Measurements from ENCODE around the gene PDSS1.

The PDSS1 gene

GRCh38 chr10:26735435-26735834 lies 37.9 kb downstream of the PDSS1 start:
- H3K36me3 ChIP-seq (replicated peaks), result peaks cover 88% of the 10 kb centered on the region
- H3K4me1 ChIP-seq, result no peaks in the 10 kb centered on the region
- in situ Hi-C loops (cut with MboI; ENCODE audit: low sequenced_read_pairs), result loop anchor here (25.0 kb wide), 1 partner anchor 352 kb away; no protein-coding TSS in a partner anchor

GRCh38 chr10:26737730-26738129 lies 40.2 kb downstream of the PDSS1 start:
- Histone ChIP-seq H3K36me3 (replicated peaks) (peaks cover 88% of the 10 kb centered on the region), H3K4me1 (no peaks in the 10 kb centered on the region), H3K9me3 (no peaks in the 10 kb centered on the region), H3K27me3 (ENCODE audit: low read depth) (no peaks in the 10 kb centered on the region), H3K4me3 (no peak overlapping the region)
- DNase-seq (ENCODE audit: low spot score in 2 of 2), result no peak
- in situ Hi-C loops (cut with MboI; ENCODE audit: low sequenced_read_pairs), result loop anchor here (25.0 kb wide), 1 partner anchor 350 kb away; no protein-coding TSS in a partner anchor

More at GRCh38 chr10:26735435-26735834, 37.9 kb downstream of the PDSS1 start:
- Histone ChIP-seq H3K4me3 (no peak overlapping the region), H3K9me3 (no peaks in the 10 kb centered on the region), H3K27me3 (ENCODE audit: low read depth) (no peaks in the 10 kb centered on the region)
- DNase-seq (ENCODE audit: low spot score in 2 of 2), result no peak

GRCh38 chr10:26738301-26738911 lies 40.9 kb downstream of the PDSS1 start:
- no peak for DNase-seq (ENCODE audit: low spot score in 2 of 2)
- peaks cover 4% of the 10 kb centered on the region for H3K4me1 ChIP-seq
- in situ Hi-C loops (cut with MboI; ENCODE audit: low sequenced_read_pairs), result loop anchor here (25.0 kb wide), 1 partner anchor 349 kb away; no protein-coding TSS in a partner anchor
- no peak overlapping the region for H3K4me3 ChIP-seq
- H3K36me3 ChIP-seq (replicated peaks), result peaks cover 93% of the 10 kb centered on the region
- no peaks in the 10 kb centered on the region for H3K27me3 ChIP-seq (ENCODE audit: low read depth)
- H3K9me3 ChIP-seq, result no peaks in the 10 kb centered on the region

DNA sequence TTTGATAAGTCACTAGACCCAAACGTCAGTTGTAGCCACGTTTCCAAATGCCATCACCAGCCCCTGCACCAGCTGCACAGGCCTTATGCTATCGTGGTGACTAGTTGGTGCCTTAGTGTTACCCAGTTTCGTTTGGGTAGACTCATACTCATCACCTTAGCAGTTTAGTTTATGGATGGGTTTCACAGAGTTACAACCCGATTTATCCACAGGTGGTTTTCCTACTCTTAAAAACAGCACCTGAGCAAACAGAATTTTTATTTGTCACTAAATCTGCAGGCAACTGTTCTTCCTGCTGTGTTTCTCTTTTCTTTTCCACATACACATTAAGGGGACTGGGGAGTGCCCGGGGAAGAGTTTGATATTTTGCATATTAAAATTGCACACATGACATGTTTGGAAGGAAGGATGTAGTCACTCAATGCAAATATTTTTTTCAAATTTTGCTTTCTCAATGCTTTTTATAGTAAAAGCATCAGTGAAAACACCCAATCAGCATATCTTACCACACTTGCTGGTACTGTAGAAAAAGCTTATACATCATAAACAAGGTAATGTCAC lies 41.6 kb downstream of the PDSS1 start:
- Histone ChIP-seq H3K4me1 (peaks cover 11% of the 10 kb centered on the region), H3K4me3 (no peak overlapping the region), H3K36me3 (replicated peaks) (peaks cover 93% of the 10 kb centered on the region), H3K9me3 (no peaks in the 10 kb centered on the region), H3K27me3 (ENCODE audit: low read depth) (no peaks in the 10 kb centered on the region)
- no peak for DNase-seq (ENCODE audit: low spot score in 2 of 2)
- in situ Hi-C loops (cut with MboI; ENCODE audit: low sequenced_read_pairs), result loop anchor here (25.0 kb wide), 1 partner anchor 348 kb away; no protein-coding TSS in a partner anchor

DNA sequence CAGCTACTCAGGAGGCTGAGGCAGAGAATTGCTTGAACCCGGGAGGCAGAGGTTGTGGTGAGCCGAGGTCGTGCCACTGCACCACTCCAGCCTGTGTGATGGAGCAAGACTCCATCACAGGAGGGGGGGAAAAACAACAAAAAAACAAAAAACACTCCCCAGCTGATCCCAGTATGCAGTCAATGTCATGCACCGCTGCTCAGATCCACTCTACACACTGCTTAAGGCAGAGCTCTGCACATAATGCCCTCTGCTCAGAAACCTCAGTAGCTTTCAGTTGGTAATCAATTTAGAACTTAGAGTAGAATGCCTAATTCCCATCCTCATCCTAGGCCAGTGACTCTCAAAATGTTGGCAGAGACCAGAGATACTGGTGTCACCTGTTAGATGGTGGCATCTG lies 43.9 kb downstream of the PDSS1 start:
- Histone ChIP-seq H3K9me3 (no peaks in the 10 kb centered on the region), H3K27me3 (ENCODE audit: low read depth) (no peaks in the 10 kb centered on the region), H3K36me3 (replicated peaks) (peaks cover 88% of the 10 kb centered on the region), H3K4me1 (peaks cover 11% of the 10 kb centered on the region), H3K4me3 (no peak overlapping the region)
- no peak for DNase-seq (ENCODE audit: low spot score in 2 of 2)
- in situ Hi-C loops (cut with MboI; ENCODE audit: low sequenced_read_pairs), result loop anchor here (25.0 kb wide), 1 partner anchor 346 kb away; no protein-coding TSS in a partner anchor

DNA sequence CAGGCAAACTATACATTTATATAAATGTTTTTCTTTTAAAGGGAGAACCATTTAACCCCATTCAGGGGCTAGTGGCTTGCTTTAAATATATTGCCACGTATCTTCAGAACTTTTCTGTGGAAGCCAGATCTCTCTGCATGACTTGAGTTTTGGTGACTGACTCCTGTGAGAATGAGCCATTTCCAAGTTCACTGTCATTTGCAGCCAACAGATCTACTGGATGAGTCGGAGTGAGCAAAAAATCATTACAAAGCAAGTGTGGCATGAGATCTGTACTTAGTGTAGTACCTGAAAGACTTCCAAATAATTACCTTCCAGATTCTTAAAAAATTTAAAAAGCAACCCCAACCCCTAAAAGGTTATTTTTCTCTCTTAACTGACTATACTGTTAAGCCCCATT lies 45.6 kb downstream of the PDSS1 start:
- H3K4me1 ChIP-seq, result peaks cover 11% of the 10 kb centered on the region
- peaks cover 86% of the 10 kb centered on the region for H3K36me3 ChIP-seq (replicated peaks)
- no peak for DNase-seq (ENCODE audit: low spot score in 2 of 2)
- in situ Hi-C loops (cut with MboI; ENCODE audit: low sequenced_read_pairs), result loop anchor here (25.0 kb wide), 1 partner anchor 344 kb away; no protein-coding TSS in a partner anchor
- no peaks in the 10 kb centered on the region for H3K27me3 ChIP-seq (ENCODE audit: low read depth)
- no peaks in the 10 kb centered on the region for H3K9me3 ChIP-seq
- no peak overlapping the region for H3K4me3 ChIP-seq

DNA sequence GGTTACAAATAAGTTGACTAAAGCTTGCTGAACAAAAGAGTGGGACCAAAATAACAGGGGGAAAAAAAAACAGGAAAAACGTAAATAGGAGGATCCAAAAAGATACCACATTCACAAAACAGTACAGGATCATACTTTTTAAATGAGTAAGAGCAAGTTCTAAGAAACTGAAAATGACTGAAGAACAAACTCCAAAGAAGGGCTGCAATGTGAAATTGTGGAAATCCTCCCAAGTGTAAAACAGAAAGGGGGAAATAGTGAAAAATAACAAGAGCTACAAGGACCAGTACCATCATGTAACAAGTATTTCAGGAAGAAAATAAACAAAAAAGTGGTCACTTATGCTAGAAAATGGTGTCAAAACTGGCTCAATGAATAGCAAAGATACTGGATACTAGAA lies 46.3 kb downstream of the PDSS1 start:
- in situ Hi-C loops (cut with MboI; ENCODE audit: low sequenced_read_pairs), result loop anchor here (25.0 kb wide), 1 partner anchor 343 kb away; no protein-coding TSS in a partner anchor
- Histone ChIP-seq H3K36me3 (replicated peaks) (peaks cover 83% of the 10 kb centered on the region), H3K4me3 (no peak overlapping the region), H3K9me3 (no peaks in the 10 kb centered on the region), H3K4me1 (peaks cover 17% of the 10 kb centered on the region), H3K27me3 (ENCODE audit: low read depth) (no peaks in the 10 kb centered on the region)
- DNase-seq (ENCODE audit: low spot score in 2 of 2), result no peak

- peaks cover 21% of the 10 kb centered on the region for H3K4me1 ChIP-seq
- no peaks in the 10 kb centered on the region for H3K27me3 ChIP-seq (ENCODE audit: low read depth)
- H3K9me3 ChIP-seq, result no peaks in the 10 kb centered on the region
- in situ Hi-C loops (cut with MboI; ENCODE audit: low sequenced_read_pairs), result loop anchor here (25.0 kb wide), 1 partner anchor 341 kb away; no protein-coding TSS in a partner anchor
- H3K36me3 ChIP-seq (replicated peaks), result peaks cover 76% of the 10 kb centered on the region
- H3K4me3 ChIP-seq, result no peak overlapping the region
- no peak for DNase-seq (ENCODE audit: low spot score in 2 of 2)
These were observed 48.6 kb downstream of the PDSS1 start for GRCh38 chr10:26746061-26746460.

DNA sequence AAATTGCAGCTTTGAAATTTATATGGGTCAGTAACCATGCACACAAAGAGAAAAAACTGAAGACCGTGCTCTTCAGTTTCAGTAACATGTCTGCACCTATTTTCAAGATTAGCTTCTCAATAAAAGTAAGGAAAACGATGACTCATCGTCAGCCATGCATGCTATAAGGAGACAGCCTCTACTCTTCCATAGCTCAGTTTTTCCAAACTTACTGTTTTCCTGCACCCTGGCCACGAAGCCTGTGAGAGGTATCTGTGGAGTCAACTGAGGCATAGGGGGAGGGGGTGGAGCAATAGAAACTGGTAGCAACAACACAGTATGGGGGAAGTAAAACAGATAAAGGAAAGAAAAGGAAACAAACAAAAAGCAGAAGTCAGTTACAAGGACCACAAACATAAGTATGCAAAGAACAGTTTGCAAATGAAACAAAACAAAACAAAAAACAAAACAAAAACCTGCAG lies 58.0 kb downstream of the PDSS1 start:
- Histone ChIP-seq H3K4me3 (no peak overlapping the region), H3K36me3 (replicated peaks) (peaks cover 10% of the 10 kb centered on the region)
- no peak for DNase-seq (ENCODE audit: low spot score in 2 of 2)

GRCh38 chr10:26759008-26759407 lies 61.5 kb downstream of the PDSS1 start:
- DNase-seq (ENCODE audit: low spot score in 2 of 2), result peak; percentile 26 to 36
- in situ Hi-C loops (cut with MboI; ENCODE audit: low sequenced_read_pairs), result no loop called here
- peaks cover 21% of the 10 kb centered on the region for H3K4me1 ChIP-seq
- H3K36me3 ChIP-seq (replicated peaks), result peaks cover 5% of the 10 kb centered on the region; the same call in 1 of the 2 replicates
- no peaks in the 10 kb centered on the region for H3K9me3 ChIP-seq
- no peaks in the 10 kb centered on the region for H3K27me3 ChIP-seq (ENCODE audit: low read depth)
- H3K4me3 ChIP-seq, result no peak overlapping the region

More for the DNA sequence above, 58.0 kb downstream of the PDSS1 start:
- in situ Hi-C loops (cut with MboI; ENCODE audit: low sequenced_read_pairs), result no loop called here
- peaks cover 21% of the 10 kb centered on the region for H3K4me1 ChIP-seq
- H3K27me3 ChIP-seq (ENCODE audit: low read depth), result no peaks in the 10 kb centered on the region
- H3K9me3 ChIP-seq, result no peaks in the 10 kb centered on the region

DNA sequence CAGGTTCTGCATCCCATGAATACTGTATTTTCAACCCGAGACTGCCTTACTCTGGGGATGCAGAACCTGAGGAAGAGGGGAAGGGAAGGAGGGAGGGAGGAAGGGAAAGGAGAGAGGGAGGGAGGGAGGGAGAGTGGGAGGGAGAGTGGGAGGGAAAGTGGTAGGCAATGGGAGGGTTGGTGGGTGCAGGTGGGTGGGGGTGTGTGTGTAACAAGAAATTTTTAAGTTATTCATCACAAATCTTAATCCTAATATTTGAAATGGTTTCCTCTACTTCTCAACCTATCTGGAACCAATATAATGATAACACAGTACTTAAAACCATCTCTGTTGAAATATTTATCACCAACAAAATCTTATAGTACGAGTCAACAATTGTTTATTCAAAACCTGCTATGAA lies 68.0 kb downstream of the PDSS1 start:
- Histone ChIP-seq H3K4me1 (no peaks in the 10 kb centered on the region), H3K27me3 (ENCODE audit: low read depth) (no peaks in the 10 kb centered on the region), H3K4me3 (no peak overlapping the region), H3K9me3 (no peaks in the 10 kb centered on the region), H3K36me3 (replicated peaks) (no peaks in the 10 kb centered on the region)
- no peak for DNase-seq (ENCODE audit: low spot score in 2 of 2)
- in situ Hi-C loops (cut with MboI; ENCODE audit: low sequenced_read_pairs), result no loop called here

GRCh38 chr10:26770069-26770468 lies 72.6 kb downstream of the PDSS1 start:
- Histone ChIP-seq H3K36me3 (replicated peaks) (no peaks in the 10 kb centered on the region), H3K4me1 (peaks cover 9% of the 10 kb centered on the region), H3K4me3 (no peak overlapping the region), H3K27me3 (ENCODE audit: low read depth) (no peaks in the 10 kb centered on the region), H3K9me3 (no peaks in the 10 kb centered on the region)
- DNase-seq (ENCODE audit: low spot score in 2 of 2), result no peak
- in situ Hi-C loops (cut with MboI; ENCODE audit: low sequenced_read_pairs), result no loop called here

DNA sequence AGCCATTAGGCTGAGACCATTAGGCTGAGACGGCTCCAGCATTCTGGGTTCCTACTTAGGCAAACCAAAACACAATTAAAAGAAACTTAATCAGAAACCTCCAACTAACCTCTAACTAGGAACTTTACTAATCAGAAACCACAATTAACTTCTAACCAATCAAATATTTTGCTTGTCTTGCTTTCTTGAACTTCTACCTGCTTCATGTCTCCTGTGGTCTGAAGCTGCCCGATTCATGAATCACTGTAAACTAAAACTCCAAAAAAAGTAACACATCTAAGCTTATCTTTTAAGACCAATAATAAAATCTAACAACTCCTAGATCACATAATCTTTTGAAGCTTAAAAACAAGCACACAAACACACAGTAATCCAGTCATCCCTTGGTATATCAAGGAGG lies 76.1 kb downstream of the PDSS1 start:
- H3K9me3 ChIP-seq, result no peaks in the 10 kb centered on the region
- in situ Hi-C loops (cut with MboI; ENCODE audit: low sequenced_read_pairs), result no loop called here
- H3K27me3 ChIP-seq (ENCODE audit: low read depth), result no peaks in the 10 kb centered on the region
- DNase-seq (ENCODE audit: low spot score in 2 of 2), result no peak
- no peak overlapping the region for H3K4me3 ChIP-seq
- no peaks in the 10 kb centered on the region for H3K36me3 ChIP-seq (replicated peaks)
- H3K4me1 ChIP-seq, result peaks cover 9% of the 10 kb centered on the region

- in situ Hi-C loops (cut with MboI; ENCODE audit: low sequenced_read_pairs), result no loop called here
- Histone ChIP-seq H3K9me3 (no peaks in the 10 kb centered on the region), H3K4me1 (peaks cover 29% of the 10 kb centered on the region), H3K27me3 (ENCODE audit: low read depth) (no peaks in the 10 kb centered on the region), H3K4me3 (no peak overlapping the region), H3K36me3 (replicated peaks) (no peaks in the 10 kb centered on the region)
- no peak for DNase-seq (ENCODE audit: low spot score in 2 of 2)
These were observed 78.8 kb downstream of the PDSS1 start for GRCh38 chr10:26776258-26776657.
